ENCODE data around the gene PDE6G. TPM values are rescaled to one million over a fixed set of nuclear protein-coding genes. Genes with fewer than 3 reads are reported as not detected.

PDE6G gene
- total and polyA plus RNA-seq, 2 experiments from 2014 or later: 0.37 to 0.87 TPM

DNA sequence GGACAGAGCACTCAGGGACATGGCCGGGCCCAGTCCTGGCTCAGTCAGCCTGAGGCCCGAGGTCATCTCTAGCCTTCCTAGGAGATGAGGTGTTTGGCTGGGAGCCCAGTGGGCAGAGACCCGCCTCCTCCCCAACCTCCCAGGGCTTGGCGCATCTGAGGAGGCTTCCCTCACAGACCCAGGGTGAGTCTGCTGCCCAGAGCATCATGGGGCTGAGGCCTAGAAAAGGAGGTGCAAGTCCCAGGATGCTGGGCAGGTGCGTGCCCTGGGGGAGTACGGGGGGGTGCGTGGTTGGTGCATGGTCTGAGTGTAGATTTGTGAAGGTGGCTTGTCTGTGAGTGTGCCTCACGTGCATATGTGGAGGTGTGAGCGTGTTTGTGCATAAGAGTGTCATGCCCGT, 4.7 kb downstream of the PDE6G start:
- Histone ChIP-seq H3K27ac (no peak overlapping the region), H2AFZ (no peak overlapping the region), H3K9me2 (replicated peaks; ENCODE audit: insufficient read depth) (no peaks in the 10 kb centered on the region), H3K27me3 (peaks cover 6% of the 10 kb centered on the region), H3K4me2 (no peak overlapping the region), H4K20me1 (ENCODE audit: insufficient read depth, poor library complexity, severe bottlenecking) (no peaks in the 10 kb centered on the region), H3K4me3 (no peak overlapping the region), H3K9me3 (ENCODE audit: low read depth) (no peaks in the 10 kb centered on the region), H3K79me2 (no peaks in the 10 kb centered on the region), H3K36me3 (replicated peaks; ENCODE audit: insufficient read depth, low read depth) (no peaks in the 10 kb centered on the region), H3K4me1 (ENCODE audit: insufficient read depth) (no peaks in the 10 kb centered on the region)
- no peak for DNase-seq (ENCODE audit: low spot score)
- TF ChIP-seq EZH2phosphoT487 (IDR thresholded peaks at IDR 0.05; ENCODE audit: low read depth, severe bottlenecking, unreplicated experiment) (no peak), EZH2 (IDR thresholded peaks at IDR 0.05; ENCODE audit: borderline replicate concordance) (no peak)
- TF ChIP-seq, protein P1, sequence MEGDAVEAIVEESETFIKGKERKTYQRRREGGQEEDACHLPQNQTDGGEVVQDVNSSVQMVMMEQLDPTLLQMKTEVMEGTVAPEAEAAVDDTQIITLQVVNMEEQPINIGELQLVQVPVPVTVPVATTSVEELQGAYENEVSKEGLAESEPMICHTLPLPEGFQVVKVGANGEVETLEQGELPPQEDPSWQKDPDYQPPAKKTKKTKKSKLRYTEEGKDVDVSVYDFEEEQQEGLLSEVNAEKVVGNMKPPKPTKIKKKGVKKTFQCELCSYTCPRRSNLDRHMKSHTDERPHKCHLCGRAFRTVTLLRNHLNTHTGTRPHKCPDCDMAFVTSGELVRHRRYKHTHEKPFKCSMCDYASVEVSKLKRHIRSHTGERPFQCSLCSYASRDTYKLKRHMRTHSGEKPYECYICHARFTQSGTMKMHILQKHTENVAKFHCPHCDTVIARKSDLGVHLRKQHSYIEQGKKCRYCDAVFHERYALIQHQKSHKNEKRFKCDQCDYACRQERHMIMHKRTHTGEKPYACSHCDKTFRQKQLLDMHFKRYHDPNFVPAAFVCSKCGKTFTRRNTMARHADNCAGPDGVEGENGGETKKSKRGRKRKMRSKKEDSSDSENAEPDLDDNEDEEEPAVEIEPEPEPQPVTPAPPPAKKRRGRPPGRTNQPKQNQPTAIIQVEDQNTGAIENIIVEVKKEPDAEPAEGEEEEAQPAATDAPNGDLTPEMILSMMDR (IDR thresholded peaks at IDR 0.05; ENCODE audit: poor library complexity): no peak
- 94% methylated on average over 10 of the region's 10 CpGs for WGBS (ENCODE audit: low lambda C conversion rate, missing lambda C conversion rate)

DNA sequence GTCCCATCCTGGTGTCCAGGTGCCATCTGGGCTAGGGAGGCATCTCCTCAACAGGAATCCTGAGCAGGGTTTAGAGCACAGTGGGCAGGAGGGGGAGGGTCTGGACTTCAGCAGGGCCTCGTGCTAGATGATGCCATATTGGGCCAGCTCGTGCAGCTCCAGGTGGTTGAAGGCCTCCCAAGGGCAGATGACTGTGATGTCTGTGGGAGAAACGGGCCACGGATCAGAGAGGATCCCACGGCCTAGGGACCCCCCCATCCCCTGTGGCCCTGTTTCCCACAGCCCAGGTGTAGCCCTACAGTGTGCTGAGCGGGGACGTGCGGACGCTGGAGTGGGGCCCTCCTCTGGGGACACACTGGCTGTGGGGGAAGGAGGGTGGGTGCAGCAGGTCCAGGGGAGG, 5.4 kb downstream of the PDE6G start:
- Histone ChIP-seq H3K9me2 (replicated peaks; ENCODE audit: insufficient read depth) (no peaks in the 10 kb centered on the region), H3K4me1 (ENCODE audit: insufficient read depth) (no peaks in the 10 kb centered on the region), H4K20me1 (ENCODE audit: insufficient read depth, poor library complexity, severe bottlenecking) (no peaks in the 10 kb centered on the region), H3K79me2 (no peaks in the 10 kb centered on the region), H3K36me3 (replicated peaks; ENCODE audit: insufficient read depth, low read depth) (no peaks in the 10 kb centered on the region), H3K4me2 (no peak overlapping the region), H3K4me3 (no peak overlapping the region), H2AFZ (no peak overlapping the region), H3K27me3 (peaks cover 6% of the 10 kb centered on the region), H3K27ac (no peak overlapping the region), H3K9me3 (ENCODE audit: low read depth) (no peaks in the 10 kb centered on the region)
- DNase-seq (ENCODE audit: low spot score): no peak
- TF ChIP-seq EZH2phosphoT487 (IDR thresholded peaks at IDR 0.05; ENCODE audit: low read depth, severe bottlenecking, unreplicated experiment): no peak
- no peak for TF ChIP-seq EZH2 (IDR thresholded peaks at IDR 0.05; ENCODE audit: borderline replicate concordance)
- TF ChIP-seq, protein P1 (IDR thresholded peaks at IDR 0.05; ENCODE audit: poor library complexity): no peak
- WGBS (ENCODE audit: low lambda C conversion rate, missing lambda C conversion rate): 92% methylated on average over 9 of the region's 9 CpGs

DNA sequence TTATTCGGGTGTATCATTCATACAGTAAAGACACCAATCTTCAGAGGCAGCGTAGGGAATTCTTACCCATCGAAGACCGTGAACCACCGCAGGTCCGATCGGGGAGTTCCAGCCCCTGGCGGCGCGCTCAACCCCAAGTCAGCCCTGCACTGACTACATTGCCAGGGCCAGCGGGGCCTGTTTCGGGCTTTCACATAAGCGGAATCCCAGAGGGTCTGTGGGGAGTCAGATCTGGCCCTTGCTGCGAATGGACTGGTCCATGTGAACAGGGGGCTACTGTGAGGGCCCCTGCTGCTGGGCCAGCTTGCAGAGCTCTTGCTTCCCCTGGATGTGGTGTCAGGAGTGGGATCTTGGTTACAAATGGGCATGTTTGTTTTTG, 7.6 kb downstream of the PDE6G start:
- Histone ChIP-seq H3K4me2 (no peak overlapping the region), H3K9me3 (ENCODE audit: low read depth) (no peaks in the 10 kb centered on the region), H3K79me2 (no peaks in the 10 kb centered on the region), H3K4me3 (no peak overlapping the region), H3K9me2 (replicated peaks; ENCODE audit: insufficient read depth) (no peaks in the 10 kb centered on the region), H2AFZ (no peak overlapping the region), H3K4me1 (ENCODE audit: insufficient read depth) (no peaks in the 10 kb centered on the region), H4K20me1 (ENCODE audit: insufficient read depth, poor library complexity, severe bottlenecking) (no peaks in the 10 kb centered on the region), H3K27ac (no peak overlapping the region), H3K36me3 (replicated peaks; ENCODE audit: insufficient read depth, low read depth) (no peaks in the 10 kb centered on the region), H3K27me3 (peaks cover 6% of the 10 kb centered on the region)
- no peak for TF ChIP-seq EZH2phosphoT487 (IDR thresholded peaks at IDR 0.05; ENCODE audit: low read depth, severe bottlenecking, unreplicated experiment)
- no peak for TF ChIP-seq EZH2 (IDR thresholded peaks at IDR 0.05; ENCODE audit: borderline replicate concordance)
- TF ChIP-seq, protein P1 (IDR thresholded peaks at IDR 0.05; ENCODE audit: poor library complexity): no peak
- DNase-seq (ENCODE audit: low spot score): no peak
- WGBS (ENCODE audit: low lambda C conversion rate, missing lambda C conversion rate): 95% methylated on average over 14 of the region's 14 CpGs

All from hepatocyte (in vitro differentiated cells).